Measurements from ENCODE around the gene RNF220. TPM values are rescaled to one million over a fixed set of nuclear protein-coding genes. Genes with fewer than 3 reads are reported as not detected.
A peak's percentile ranks its signal among the peaks of the same experiment; 100 is the strongest.

RNF220 gene
- total and polyA plus RNA-seq, 9 of the 15 experiments (the other 6 are each of a cell fraction or from before 2014, with no cell fraction given), result 5.1 to 117 (median 66.9) TPM

DNA sequence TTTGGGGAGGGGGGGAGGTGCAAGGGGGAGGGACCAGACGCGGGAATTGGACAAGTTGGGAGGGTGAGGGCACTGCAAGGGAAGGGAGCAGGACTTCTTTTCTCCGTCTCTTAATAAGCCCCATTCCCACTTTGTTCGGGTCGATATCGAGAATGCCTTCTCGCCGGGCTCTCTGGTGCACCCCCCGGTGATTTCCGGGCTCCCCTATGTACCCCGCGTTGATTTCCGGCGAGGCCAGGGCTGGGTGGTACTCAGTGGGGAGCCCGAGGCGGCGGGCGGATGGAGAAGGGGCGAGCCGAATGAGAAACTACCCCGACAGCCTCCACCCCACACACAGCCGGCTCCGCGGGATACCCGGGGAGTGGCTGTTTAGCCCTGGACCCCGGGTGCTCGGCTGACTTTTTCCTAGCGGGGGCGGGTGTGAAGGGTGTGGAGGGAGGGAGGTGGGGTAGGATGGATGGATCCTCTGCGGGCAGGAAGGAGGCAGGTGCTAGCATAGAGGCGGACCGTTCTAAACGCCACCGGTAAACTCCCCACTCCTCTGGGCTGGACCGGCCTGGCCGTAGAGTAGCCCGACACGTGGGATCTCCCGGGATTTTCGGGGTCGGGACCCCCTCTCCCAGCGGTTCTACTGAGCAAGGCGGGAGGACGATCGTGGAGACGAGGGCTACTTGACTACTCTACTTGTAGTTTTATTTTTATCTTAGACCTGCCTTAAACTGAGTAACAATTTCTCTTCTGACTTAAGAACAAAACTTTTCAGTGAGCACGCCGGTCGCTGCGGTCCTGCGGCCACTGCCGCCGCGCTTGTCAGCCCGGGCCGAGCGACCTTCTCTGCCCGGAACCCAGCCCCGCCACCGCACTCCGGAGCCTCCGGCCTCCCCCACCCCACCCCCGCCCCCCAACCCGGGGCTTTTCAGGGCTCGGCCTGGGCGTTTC is 1.0 kb downstream of the RNF220 start:
- WGBS (ENCODE audit: insufficient coverage, low coverage, missing lambda C conversion rate), result 15% methylated on average over 51 of the region's 66 CpGs
- intact Hi-C loops (cut with micrococcal nuclease), result no loop called here
- POLR2A ChIA-PET, result no interaction called here
- TF ChIP-seq NR3C1 (CRISPR knock-in tag; IDR thresholded peaks at IDR 0.05) (no peak), SMAD2 (IDR thresholded peaks at IDR 0.05; ENCODE audit: low read depth, low read length) (no peak), NFE2L1 (tag; IDR thresholded peaks at IDR 0.05; ENCODE audit: borderline replicate concordance, low read depth) (no peak), ZZZ3 (IDR thresholded peaks at IDR 0.05) (no peak), RAD21 (CRISPR knock-in tag; conservative IDR thresholded peaks at IDR 0.05 in 1 of 2, IDR thresholded peaks at IDR 0.05 in 1 of 2) (no peak), PTTG1 (tag; IDR thresholded peaks at IDR 0.05; ENCODE audit: low read depth) (no peak)
- TF ChIP-seq, protein P1, sequence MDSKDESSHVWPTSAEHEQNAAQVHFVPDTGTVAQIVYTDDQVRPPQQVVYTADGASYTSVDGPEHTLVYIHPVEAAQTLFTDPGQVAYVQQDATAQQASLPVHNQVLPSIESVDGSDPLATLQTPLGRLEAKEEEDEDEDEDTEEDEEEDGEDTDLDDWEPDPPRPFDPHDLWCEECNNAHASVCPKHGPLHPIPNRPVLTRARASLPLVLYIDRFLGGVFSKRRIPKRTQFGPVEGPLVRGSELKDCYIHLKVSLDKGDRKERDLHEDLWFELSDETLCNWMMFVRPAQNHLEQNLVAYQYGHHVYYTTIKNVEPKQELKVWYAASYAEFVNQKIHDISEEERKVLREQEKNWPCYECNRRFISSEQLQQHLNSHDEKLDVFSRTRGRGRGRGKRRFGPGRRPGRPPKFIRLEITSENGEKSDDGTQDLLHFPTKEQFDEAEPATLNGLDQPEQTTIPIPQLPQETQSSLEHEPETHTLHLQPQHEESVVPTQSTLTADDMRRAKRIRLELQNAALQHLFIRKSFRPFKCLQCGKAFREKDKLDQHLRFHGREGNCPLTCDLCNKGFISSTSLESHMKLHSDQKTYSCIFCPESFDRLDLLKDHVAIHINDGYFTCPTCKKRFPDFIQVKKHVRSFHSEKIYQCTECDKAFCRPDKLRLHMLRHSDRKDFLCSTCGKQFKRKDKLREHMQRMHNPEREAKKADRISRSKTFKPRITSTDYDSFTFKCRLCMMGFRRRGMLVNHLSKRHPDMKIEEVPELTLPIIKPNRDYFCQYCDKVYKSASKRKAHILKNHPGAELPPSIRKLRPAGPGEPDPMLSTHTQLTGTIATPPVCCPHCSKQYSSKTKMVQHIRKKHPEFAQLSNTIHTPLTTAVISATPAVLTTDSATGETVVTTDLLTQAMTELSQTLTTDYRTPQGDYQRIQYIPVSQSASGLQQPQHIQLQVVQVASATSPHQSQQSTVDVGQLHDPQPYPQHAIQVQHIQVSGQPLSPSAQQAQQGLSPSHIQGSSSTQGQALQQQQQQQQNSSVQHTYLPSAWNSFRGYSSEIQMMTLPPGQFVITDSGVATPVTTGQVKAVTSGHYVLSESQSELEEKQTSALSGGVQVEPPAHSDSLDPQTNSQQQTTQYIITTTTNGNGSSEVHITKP (IDR thresholded peaks at IDR 0.05; ENCODE audit: partially characterized antibody), result no peak
- TF ChIP-seq, protein P2, sequence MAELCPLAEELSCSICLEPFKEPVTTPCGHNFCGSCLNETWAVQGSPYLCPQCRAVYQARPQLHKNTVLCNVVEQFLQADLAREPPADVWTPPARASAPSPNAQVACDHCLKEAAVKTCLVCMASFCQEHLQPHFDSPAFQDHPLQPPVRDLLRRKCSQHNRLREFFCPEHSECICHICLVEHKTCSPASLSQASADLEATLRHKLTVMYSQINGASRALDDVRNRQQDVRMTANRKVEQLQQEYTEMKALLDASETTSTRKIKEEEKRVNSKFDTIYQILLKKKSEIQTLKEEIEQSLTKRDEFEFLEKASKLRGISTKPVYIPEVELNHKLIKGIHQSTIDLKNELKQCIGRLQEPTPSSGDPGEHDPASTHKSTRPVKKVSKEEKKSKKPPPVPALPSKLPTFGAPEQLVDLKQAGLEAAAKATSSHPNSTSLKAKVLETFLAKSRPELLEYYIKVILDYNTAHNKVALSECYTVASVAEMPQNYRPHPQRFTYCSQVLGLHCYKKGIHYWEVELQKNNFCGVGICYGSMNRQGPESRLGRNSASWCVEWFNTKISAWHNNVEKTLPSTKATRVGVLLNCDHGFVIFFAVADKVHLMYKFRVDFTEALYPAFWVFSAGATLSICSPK (IDR thresholded peaks at IDR 0.05; ENCODE audit: borderline replicate concordance), result no peak
- Histone ChIP-seq H3K36me3 (ENCODE audit: control insufficient read depth, insufficient read depth, low read length) (no peaks in the 10 kb centered on the region), H3K9ac (ENCODE audit: insufficient read depth in 1 of 2, low read depth in 2 of 2, low read length in 2 of 2) (no peak overlapping the region), H3K4me3 (no peak overlapping the region), H3K27ac (ENCODE audit: extremely low read depth, low read depth, low read length) (no peak overlapping the region), H3K4me1 (replicated peaks in 1 of 2; ENCODE audit: control insufficient read depth in 2 of 2, insufficient read depth in 2 of 2, low read length in 2 of 2) (peaks cover 0 to 19% of the 10 kb centered on the region in 2 experiments; a peak in 2 of 5 replicates), H3K27me3 (ENCODE audit: control insufficient read depth in 2 of 2, insufficient read depth in 2 of 2, low read length in 2 of 2) (peaks cover 48 to 62% of the 10 kb centered on the region in 2 experiments), H3K9me1 (ENCODE audit: control insufficient read depth, insufficient read depth, low read length) (no peaks in the 10 kb centered on the region), H2AFZ (ENCODE audit: low read depth, low read length) (no peak overlapping the region), H3K79me2 (ENCODE audit: control insufficient read depth, insufficient read depth, low read length) (no peaks in the 10 kb centered on the region), H4K20me1 (replicated peaks; ENCODE audit: control insufficient read depth, insufficient read depth, low read length) (no peaks in the 10 kb centered on the region), H3K9me3 (replicated peaks; ENCODE audit: control insufficient read depth, insufficient read depth, low read depth, low read length) (no peaks in the 10 kb centered on the region), H3K4me2 (ENCODE audit: insufficient read depth, low read length) (no peak overlapping the region)
- FAIRE-seq (no peak), DNase-seq (ENCODE audit: extremely low read depth in 1 of 4, low spot score in 3 of 4) (no peak), ATAC-seq (peak; percentile 42; the same call in 1 of the 3 replicates)
- in situ Hi-C loops (cut with MboI), result no loop called here
- BruUV-seq (replicated peaks), result no TSS peak
- CTCF ChIA-PET (ENCODE audit: low intra/inter-chr PET ratio), result no interaction called here

Measured in K562 (cell line).